Neutrophil (primary cell): ENCODE results near the gene ZNF30.
A peak's percentile ranks its signal among the peaks of the same experiment; 100 is the strongest.

Experiments
- H3K27ac ChIP-seq: fragments of 200-600 bp; sonication (generic); 2 replicates; pipeline ENCODE4 v1.5.1; 2016; ENCODE audit warnings: mild to moderate bottlenecking, moderate library complexity
- H3K27me3 ChIP-seq: fragments of 200-600 bp; sonication (generic); 2 replicates; pipeline ENCODE4 v1.6.0; 2016; ENCODE audit warnings: mild to moderate bottlenecking
- H3K36me3 ChIP-seq: fragments of 200-600 bp; sonication (generic); 2 replicates; pipeline ENCODE4 v1.5.1; 2017
- H3K4me1 ChIP-seq, 2 experiments: fragments of 200-600 bp in 1 of 2; sonication (generic) in 1 of 2; 1 replicate in 1 of 2; 2 replicates in 1 of 2; pipeline versions ENCODE4 v1.5.1 to v1.6.1; 2013 to 2016; ENCODE audit warnings: low read depth in 1 of 2, low read length in 1 of 2, mild to moderate bottlenecking in 1 of 2, moderate library complexity in 1 of 2; ENCODE audit not compliant: control insufficient read depth in 1 of 2, insufficient read depth in 1 of 2
- H3K4me3 ChIP-seq, 2 experiments: fragments of 200-600 bp in 1 of 2; sonication (generic) in 1 of 2; 1 replicate in 1 of 2; 2 replicates in 1 of 2; pipeline ENCODE4 v1.5.1; 2013 to 2016; ENCODE audit warnings: low read depth in 1 of 2, low read length in 1 of 2, mild to moderate bottlenecking in 1 of 2, moderate library complexity in 1 of 2
- H3K9me3 ChIP-seq: fragments of 200-600 bp; sonication (generic); 2 replicates; pipeline ENCODE4 v1.5.1; 2016
- CTCF ChIP-seq: fragments of 200-600 bp; sonication (generic); IDR thresholded peaks from 2 replicates; pipeline ENCODE4 v1.5.1; 2016; ENCODE audit warnings: antibody characterized with exemption

Gene ZNF30

GRCh38 chr19:34926685-34927375, at the start of gene ZNF30:
TSS of gene ZNF30 (plus strand) at chr19:34926903. CDS start at chr19:34929948, 3,045 bp downstream.
- peak within 1 kb of the TSS in 1 of 2 experiments; percentile 36 for H3K4me3 ChIP-seq
- H3K9me3 ChIP-seq: no peaks in the 10 kb centered on the region
- H3K27ac ChIP-seq: no peak within 1 kb of the TSS
- peaks cover 38% of the 10 kb centered on the region for H3K27me3 ChIP-seq
- no peaks in the 10 kb centered on the region for H3K36me3 ChIP-seq
- TF ChIP-seq CTCF: no peak
- peaks cover 0 to 5% of the 10 kb centered on the region in 2 experiments for H3K4me1 ChIP-seq

GRCh38 chr19:34879563-34879962, 47.1 kb upstream of the ZNF30 start:
- Histone ChIP-seq H3K9me3 (no peaks in the 10 kb centered on the region), H3K27ac (no peak overlapping the region), H3K27me3 (no peaks in the 10 kb centered on the region), H3K4me1 (no peaks in the 10 kb centered on the region), H3K36me3 (no peaks in the 10 kb centered on the region), H3K4me3 (no peak overlapping the region)
- no peak for TF ChIP-seq CTCF

GRCh38 chr19:34880034-34880433, 46.7 kb upstream of the ZNF30 start:
- Histone ChIP-seq H3K4me1 (no peaks in the 10 kb centered on the region), H3K9me3 (no peaks in the 10 kb centered on the region), H3K36me3 (no peaks in the 10 kb centered on the region), H3K27me3 (no peaks in the 10 kb centered on the region), H3K27ac (no peak overlapping the region), H3K4me3 (no peak overlapping the region)
- no peak for TF ChIP-seq CTCF

GRCh38 chr19:34881982-34882381, 44.7 kb upstream of the ZNF30 start:
- H3K36me3 ChIP-seq: no peaks in the 10 kb centered on the region
- no peak for TF ChIP-seq CTCF
- no peak overlapping the region for H3K27ac ChIP-seq
- H3K9me3 ChIP-seq: no peaks in the 10 kb centered on the region
- H3K4me3 ChIP-seq: no peak overlapping the region
- no peaks in the 10 kb centered on the region for H3K27me3 ChIP-seq
- H3K4me1 ChIP-seq: no peaks in the 10 kb centered on the region

GRCh38 chr19:34888091-34888490, 38.6 kb upstream of the ZNF30 start:
- Histone ChIP-seq H3K27me3 (no peaks in the 10 kb centered on the region), H3K36me3 (no peaks in the 10 kb centered on the region), H3K27ac (no peak overlapping the region), H3K4me1 (no peaks in the 10 kb centered on the region), H3K9me3 (no peaks in the 10 kb centered on the region), H3K4me3 (no peak overlapping the region)
- TF ChIP-seq CTCF: no peak
